Measurements from ENCODE around the gene CBLN3.

CBLN3 gene

GRCh38 chr14:24422261-24422660 lies 7.2 kb downstream of the CBLN3 start:
- Histone ChIP-seq H3K4me1 (ENCODE audit: insufficient read depth, insufficient read length) (no peaks in the 10 kb centered on the region), H3K27me3 (ENCODE audit: insufficient read depth, insufficient read length) (peaks cover 13% of the 10 kb centered on the region), H3K9me3 (ENCODE audit: insufficient read depth, low read length) (no peaks in the 10 kb centered on the region), H3K36me3 (ENCODE audit: insufficient read depth, insufficient read length, low read length) (no peaks in the 10 kb centered on the region), H3K4me3 (ENCODE audit: insufficient read length, low read depth) (no peak overlapping the region), H3K9ac (ENCODE audit: insufficient read length, low read depth) (no peak overlapping the region)
- no peak for DNase-seq (ENCODE audit: low read depth, low spot score)
- TF ChIP-seq YY1 (IDR thresholded peaks at IDR 0.05; ENCODE audit: insufficient read depth, insufficient read length) (no peak), ZNF274 (IDR thresholded peaks at IDR 0.05; ENCODE audit: low read depth, low read length) (no peak), SUZ12 (IDR thresholded peaks at IDR 0.05; ENCODE audit: extremely low read depth, insufficient read depth, insufficient read length) (no peak)

GRCh38 chr14:24418492-24418873 lies 11.0 kb downstream of the CBLN3 start:
- Histone ChIP-seq H3K27me3 (ENCODE audit: insufficient read depth, insufficient read length) (peaks cover 8% of the 10 kb centered on the region), H3K4me3 (ENCODE audit: insufficient read length, low read depth) (no peak overlapping the region), H3K9ac (ENCODE audit: insufficient read length, low read depth) (no peak overlapping the region), H3K4me1 (ENCODE audit: insufficient read depth, insufficient read length) (no peaks in the 10 kb centered on the region), H3K9me3 (ENCODE audit: insufficient read depth, low read length) (no peaks in the 10 kb centered on the region), H3K36me3 (ENCODE audit: insufficient read depth, insufficient read length, low read length) (peaks cover 7% of the 10 kb centered on the region)
- DNase-seq (ENCODE audit: low read depth, low spot score): no peak
- TF ChIP-seq SUZ12 (IDR thresholded peaks at IDR 0.05; ENCODE audit: extremely low read depth, insufficient read depth, insufficient read length) (no peak), YY1 (IDR thresholded peaks at IDR 0.05; ENCODE audit: insufficient read depth, insufficient read length) (no peak), ZNF274 (IDR thresholded peaks at IDR 0.05; ENCODE audit: low read depth, low read length) (no peak)

- peaks cover 12% of the 10 kb centered on the region for H3K36me3 ChIP-seq (ENCODE audit: insufficient read depth, insufficient read length, low read length)
These were observed 11.5 kb downstream of the CBLN3 start for GRCh38 chr14:24417832-24418491.

GRCh38 chr14:24416932-24417619 lies 12.4 kb downstream of the CBLN3 start:
- Histone ChIP-seq H3K36me3 (ENCODE audit: insufficient read depth, insufficient read length, low read length) (peaks cover 12% of the 10 kb centered on the region), H3K4me1 (ENCODE audit: insufficient read depth, insufficient read length) (no peaks in the 10 kb centered on the region), H3K27me3 (ENCODE audit: insufficient read depth, insufficient read length) (peaks cover 5% of the 10 kb centered on the region), H3K9me3 (ENCODE audit: insufficient read depth, low read length) (no peaks in the 10 kb centered on the region), H3K4me3 (ENCODE audit: insufficient read length, low read depth) (no peak overlapping the region), H3K9ac (ENCODE audit: insufficient read length, low read depth) (no peak overlapping the region)
- DNase-seq (ENCODE audit: low read depth, low spot score): no peak
- TF ChIP-seq ZNF274 (IDR thresholded peaks at IDR 0.05; ENCODE audit: low read depth, low read length) (no peak), YY1 (IDR thresholded peaks at IDR 0.05; ENCODE audit: insufficient read depth, insufficient read length) (no peak), SUZ12 (IDR thresholded peaks at IDR 0.05; ENCODE audit: extremely low read depth, insufficient read depth, insufficient read length) (no peak)

More at GRCh38 chr14:24417832-24418491, 11.5 kb downstream of the CBLN3 start:
- Histone ChIP-seq H3K27me3 (ENCODE audit: insufficient read depth, insufficient read length) (peaks cover 5% of the 10 kb centered on the region), H3K4me3 (ENCODE audit: insufficient read length, low read depth) (no peak overlapping the region), H3K9ac (ENCODE audit: insufficient read length, low read depth) (no peak overlapping the region), H3K9me3 (ENCODE audit: insufficient read depth, low read length) (no peaks in the 10 kb centered on the region), H3K4me1 (ENCODE audit: insufficient read depth, insufficient read length) (no peaks in the 10 kb centered on the region)
- TF ChIP-seq YY1 (IDR thresholded peaks at IDR 0.05; ENCODE audit: insufficient read depth, insufficient read length): no peak
- no peak for TF ChIP-seq SUZ12 (IDR thresholded peaks at IDR 0.05; ENCODE audit: extremely low read depth, insufficient read depth, insufficient read length)
- no peak for DNase-seq (ENCODE audit: low read depth, low spot score)

- no peak for TF ChIP-seq YY1 (IDR thresholded peaks at IDR 0.05; ENCODE audit: insufficient read depth, insufficient read length)
- no peak for TF ChIP-seq ZNF274 (IDR thresholded peaks at IDR 0.05; ENCODE audit: low read depth, low read length)
- no peaks in the 10 kb centered on the region for H3K4me1 ChIP-seq (ENCODE audit: insufficient read depth, insufficient read length)
These were observed 13.1 kb downstream of the CBLN3 start for GRCh38 chr14:24416254-24416931.

GRCh38 chr14:24415421-24416253 lies 13.8 kb downstream of the CBLN3 start:
- Histone ChIP-seq H3K27me3 (ENCODE audit: insufficient read depth, insufficient read length) (peaks cover 5% of the 10 kb centered on the region), H3K9me3 (ENCODE audit: insufficient read depth, low read length) (no peaks in the 10 kb centered on the region), H3K9ac (ENCODE audit: insufficient read length, low read depth) (no peak overlapping the region), H3K4me1 (ENCODE audit: insufficient read depth, insufficient read length) (no peaks in the 10 kb centered on the region), H3K4me3 (ENCODE audit: insufficient read length, low read depth) (no peak overlapping the region), H3K36me3 (ENCODE audit: insufficient read depth, insufficient read length, low read length) (peaks cover 16% of the 10 kb centered on the region)
- no peak for DNase-seq (ENCODE audit: low read depth, low spot score)
- TF ChIP-seq SUZ12 (IDR thresholded peaks at IDR 0.05; ENCODE audit: extremely low read depth, insufficient read depth, insufficient read length) (no peak), YY1 (IDR thresholded peaks at IDR 0.05; ENCODE audit: insufficient read depth, insufficient read length) (no peak), ZNF274 (IDR thresholded peaks at IDR 0.05; ENCODE audit: low read depth, low read length) (no peak)

More at GRCh38 chr14:24416254-24416931, 13.1 kb downstream of the CBLN3 start:
- no peaks in the 10 kb centered on the region for H3K9me3 ChIP-seq (ENCODE audit: insufficient read depth, low read length)
- H3K36me3 ChIP-seq (ENCODE audit: insufficient read depth, insufficient read length, low read length): peaks cover 14% of the 10 kb centered on the region
- no peak for DNase-seq (ENCODE audit: low read depth, low spot score)
- no peak overlapping the region for H3K9ac ChIP-seq (ENCODE audit: insufficient read length, low read depth)
- H3K4me3 ChIP-seq (ENCODE audit: insufficient read length, low read depth): no peak overlapping the region
- peaks cover 5% of the 10 kb centered on the region for H3K27me3 ChIP-seq (ENCODE audit: insufficient read depth, insufficient read length)
